ENCODE data around the gene NME3. TPM values are rescaled to one million over a fixed set of nuclear protein-coding genes. Genes with fewer than 3 reads are reported as not detected.

The NME3 gene
- total RNA-seq, 1 experiment from 2014 or later = 103 TPM

- Histone ChIP-seq H2AFZ (ENCODE audit: low read depth, low read length, poor library complexity, severe bottlenecking) (no peak overlapping the region), H4K20me1 (ENCODE audit: insufficient read depth) (no peaks in the 10 kb centered on the region), H3K27ac (ENCODE audit: low read depth, low read length) (no peak overlapping the region), H3K4me3 (replicated peaks in 1 of 2; ENCODE audit: low read depth in 1 of 2, low read length in 2 of 2) (no peak overlapping the region), H3K79me2 (ENCODE audit: insufficient read depth, low read length) (no peaks in the 10 kb centered on the region), H3K9me2 (ENCODE audit: insufficient read depth) (no peaks in the 10 kb centered on the region), H3K27me3 (ENCODE audit: insufficient read depth, low read length) (no peaks in the 10 kb centered on the region), H3K4me1 (ENCODE audit: control insufficient read depth in 1 of 2, insufficient read depth in 2 of 2, low read length in 2 of 2) (no peaks in the 10 kb centered on the region), H3K36me3 (ENCODE audit: control insufficient read depth in 1 of 2, insufficient read depth in 2 of 2, low read length in 2 of 2) (no peaks in the 10 kb centered on the region), H3K4me2 (ENCODE audit: low read length) (no peak overlapping the region), H3K9me3 (ENCODE audit: control insufficient read depth in 1 of 2, insufficient read depth in 1 of 2, low read depth in 1 of 2, low read length in 2 of 2) (peaks cover 0 to 4% of the 10 kb centered on the region in 2 experiments; a peak in 2 of 4 replicates), H3K9ac (ENCODE audit: low read length) (no peak overlapping the region)
- no peak for TF ChIP-seq RAD21 (IDR thresholded peaks at IDR 0.05; ENCODE audit: low read depth)
- no peak for TF ChIP-seq EZH2 (IDR thresholded peaks at IDR 0.05)
- no peak for TF ChIP-seq SIN3A (IDR thresholded peaks at IDR 0.05; ENCODE audit: low read depth)
- no peak for TF ChIP-seq CTCF (IDR thresholded peaks at IDR 0.05 in 2 of 3, conservative IDR thresholded peaks at IDR 0.05 in 1 of 3; ENCODE audit: borderline replicate concordance in 1 of 3, insufficient read depth in 1 of 3, low read depth in 2 of 3, low read length in 2 of 3)
- no peak for TF ChIP-seq JUND (IDR thresholded peaks at IDR 0.05)
- no peak for TF ChIP-seq ZFX (IDR thresholded peaks at IDR 0.05)
- TF ChIP-seq, protein P1, sequence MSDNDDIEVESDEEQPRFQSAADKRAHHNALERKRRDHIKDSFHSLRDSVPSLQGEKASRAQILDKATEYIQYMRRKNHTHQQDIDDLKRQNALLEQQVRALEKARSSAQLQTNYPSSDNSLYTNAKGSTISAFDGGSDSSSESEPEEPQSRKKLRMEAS (IDR thresholded peaks at IDR 0.05) = no peak
- no peak for TF ChIP-seq EGR1 (IDR thresholded peaks at IDR 0.05; ENCODE audit: low read depth)
- no peak for TF ChIP-seq SP1 (IDR thresholded peaks at IDR 0.05; ENCODE audit: low read depth)
- TF ChIP-seq SRF (IDR thresholded peaks at IDR 0.05; ENCODE audit: low read depth) = no peak
- no peak for TF ChIP-seq ZBTB33 (IDR thresholded peaks at IDR 0.05; ENCODE audit: extremely low read depth, insufficient replicate concordance, low read length)
- no peak for TF ChIP-seq POLR2AphosphoS5 (IDR thresholded peaks at IDR 0.05; ENCODE audit: low read depth, low read length)
- TF ChIP-seq, protein P2, sequence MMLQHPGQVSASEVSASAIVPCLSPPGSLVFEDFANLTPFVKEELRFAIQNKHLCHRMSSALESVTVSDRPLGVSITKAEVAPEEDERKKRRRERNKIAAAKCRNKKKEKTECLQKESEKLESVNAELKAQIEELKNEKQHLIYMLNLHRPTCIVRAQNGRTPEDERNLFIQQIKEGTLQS (IDR thresholded peaks at IDR 0.05) = no peak
- no peak for TF ChIP-seq TCF7L2 (IDR thresholded peaks at IDR 0.05; ENCODE audit: borderline replicate concordance, extremely low read depth, insufficient read depth, insufficient read length)
- ATAC-seq (no peak), DNase-seq (ENCODE audit: low read depth, low spot score) (no peak)
- ChIA-PET CTCF (interaction anchor here (0.6 kb wide), 1 partner anchor 220 kb away, joined by 3 read pairs; no protein-coding TSS in a partner anchor), POLR2A (no interaction called here), RAD21 (ENCODE audit: low non-redundant PET in 1 of 2, low total read pairs in 2 of 2, uncharacterized antibody in 2 of 2, unreplicated experiment in 2 of 2) (no interaction called here)
- BruUV-seq (replicated peaks) = no TSS peak
- intact Hi-C loops (cut with micrococcal nuclease) = no loop called here
These were observed 23.7 kb upstream of the NME3 start for GRCh38 chr16:1794908-1795666.
